ENCODE results near the gene FCHSD2.

DNA sequence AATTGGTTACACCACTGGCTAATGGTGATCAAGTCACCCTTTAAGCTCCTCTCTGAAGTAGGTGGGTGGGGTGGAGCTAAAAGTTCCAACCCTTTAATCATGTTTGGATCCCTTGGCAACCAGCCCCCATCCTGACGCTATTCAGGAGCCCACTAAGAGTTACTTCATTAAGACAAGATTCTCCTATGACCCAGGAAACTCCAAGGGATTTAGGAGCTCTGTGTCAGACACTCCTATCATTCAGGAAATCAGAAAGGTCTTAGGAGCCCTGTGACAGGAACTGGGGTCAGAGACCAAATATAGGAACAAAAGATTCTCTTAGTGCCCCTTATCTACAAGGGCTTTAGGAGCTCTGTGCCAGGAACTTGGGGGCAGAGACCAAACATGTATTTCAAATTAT lies 186.7 kb downstream of the FCHSD2 start:
- TF ChIP-seq RNF2 (IDR thresholded peaks at IDR 0.05; ENCODE audit: borderline replicate concordance, low read depth, low read length, missing control alignments, poor library complexity, severe bottlenecking) (no peak), RAD21 (IDR thresholded peaks at IDR 0.05 in 1 of 2, conservative IDR thresholded peaks at IDR 0.05 in 1 of 2; ENCODE audit: low read depth in 2 of 2, low read length in 2 of 2) (no peak), CEBPB (IDR thresholded peaks at IDR 0.05; ENCODE audit: low read depth, low read length) (no peak), EZH2 (IDR thresholded peaks at IDR 0.05; ENCODE audit: low read depth, low read length, severe bottlenecking) (no peak), POLR2A (IDR thresholded peaks at IDR 0.05; ENCODE audit: control extremely low read depth in 1 of 2, low read depth in 2 of 2, low read length in 2 of 2) (no peak), CHD2 (IDR thresholded peaks at IDR 0.05; ENCODE audit: low read length) (no peak)
- TF ChIP-seq, protein P1, sequence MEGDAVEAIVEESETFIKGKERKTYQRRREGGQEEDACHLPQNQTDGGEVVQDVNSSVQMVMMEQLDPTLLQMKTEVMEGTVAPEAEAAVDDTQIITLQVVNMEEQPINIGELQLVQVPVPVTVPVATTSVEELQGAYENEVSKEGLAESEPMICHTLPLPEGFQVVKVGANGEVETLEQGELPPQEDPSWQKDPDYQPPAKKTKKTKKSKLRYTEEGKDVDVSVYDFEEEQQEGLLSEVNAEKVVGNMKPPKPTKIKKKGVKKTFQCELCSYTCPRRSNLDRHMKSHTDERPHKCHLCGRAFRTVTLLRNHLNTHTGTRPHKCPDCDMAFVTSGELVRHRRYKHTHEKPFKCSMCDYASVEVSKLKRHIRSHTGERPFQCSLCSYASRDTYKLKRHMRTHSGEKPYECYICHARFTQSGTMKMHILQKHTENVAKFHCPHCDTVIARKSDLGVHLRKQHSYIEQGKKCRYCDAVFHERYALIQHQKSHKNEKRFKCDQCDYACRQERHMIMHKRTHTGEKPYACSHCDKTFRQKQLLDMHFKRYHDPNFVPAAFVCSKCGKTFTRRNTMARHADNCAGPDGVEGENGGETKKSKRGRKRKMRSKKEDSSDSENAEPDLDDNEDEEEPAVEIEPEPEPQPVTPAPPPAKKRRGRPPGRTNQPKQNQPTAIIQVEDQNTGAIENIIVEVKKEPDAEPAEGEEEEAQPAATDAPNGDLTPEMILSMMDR (IDR thresholded peaks at IDR 0.05; ENCODE audit: control extremely low read depth in 1 of 3, insufficient read depth in 1 of 3, low read depth in 1 of 3, low read length in 3 of 3), result no peak
